Pons (tissue), 1 donor: ENCODE measurements around the gene TMEM156.
"Not testable (repeated sequence)": the region's sequence is repeated elsewhere in the genome, so short reads cannot be mapped to it uniquely, and the experiment has no call there.

Source experiments
- DNase-seq: peaks from one replicate; pipeline ENCODE4 v3.0.0-alpha.2; 2016; ENCODE audit warnings: low spot score

Gene TMEM156

GRCh38 chr4:38990241-38990640 is 42.0 kb downstream of the TMEM156 start:
- no peak for DNase-seq

- no peak for DNase-seq
Measured at GRCh38 chr4:38989487-38989886, 42.7 kb downstream of the TMEM156 start.

GRCh38 chr4:38988353-38988752 is 43.9 kb downstream of the TMEM156 start:
- not testable (repeated sequence) for DNase-seq

GRCh38 chr4:38987491-38987890 is 44.7 kb downstream of the TMEM156 start:
- no peak for DNase-seq

- DNase-seq, result no peak
Measured at GRCh38 chr4:38985410-38986100, 46.7 kb downstream of the TMEM156 start.

GRCh38 chr4:38983787-38984598 is 48.2 kb downstream of the TMEM156 start:
- peak; percentile 14 for DNase-seq

GRCh38 chr4:38983291-38983690 is 48.9 kb downstream of the TMEM156 start:
- no peak for DNase-seq

- DNase-seq, result no peak
Measured at GRCh38 chr4:38982361-38983095, 49.7 kb downstream of the TMEM156 start.

GRCh38 chr4:38980903-38981676 is 51.1 kb downstream of the TMEM156 start:
- DNase-seq, result no peak

- no peak for DNase-seq
Measured at GRCh38 chr4:38979511-38980230, 52.5 kb downstream of the TMEM156 start.

- no peak for DNase-seq
Measured at GRCh38 chr4:38979081-38979480, 53.1 kb downstream of the TMEM156 start.

- DNase-seq, result no peak
Measured at GRCh38 chr4:38976308-38976707, 55.9 kb downstream of the TMEM156 start.

GRCh38 chr4:38968668-38969067 is 63.5 kb downstream of the TMEM156 start:
- DNase-seq, result no peak

GRCh38 chr4:38967260-38968095 is 64.7 kb downstream of the TMEM156 start:
- DNase-seq, result peak; percentile 14

- DNase-seq, result no peak
Measured at GRCh38 chr4:38965866-38966265, 66.3 kb downstream of the TMEM156 start.

GRCh38 chr4:38964942-38965775 is 67.0 kb downstream of the TMEM156 start:
- no peak for DNase-seq

- DNase-seq, result not testable (repeated sequence)
Measured at GRCh38 chr4:38959248-38959647, 73.0 kb downstream of the TMEM156 start.

- DNase-seq, result no peak
Measured at GRCh38 chr4:38958453-38959190, 73.6 kb downstream of the TMEM156 start.

- no peak for DNase-seq
Measured at GRCh38 chr4:38957893-38958292, 74.3 kb downstream of the TMEM156 start.
